Measurements from ENCODE around the gene JAZF1.

The JAZF1 gene

DNA sequence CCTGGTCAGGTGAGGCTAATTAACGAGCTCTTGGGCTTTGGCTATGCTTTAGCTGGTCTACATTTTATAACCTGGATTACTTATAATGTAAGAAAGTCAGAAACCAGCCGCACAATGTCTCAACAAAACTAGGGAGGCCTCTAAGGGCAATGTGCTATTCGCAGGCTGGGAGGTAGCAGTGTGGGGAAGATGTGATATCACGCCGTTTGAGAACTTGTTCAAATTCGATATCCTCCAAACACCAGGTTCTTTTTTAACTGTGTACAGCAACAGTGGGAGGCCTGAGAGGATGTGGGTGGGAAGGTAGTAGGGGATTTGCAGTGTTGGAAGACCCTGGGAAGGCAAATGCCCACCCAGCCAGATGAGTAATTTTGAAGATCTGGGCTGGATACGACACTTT lies 184.5 kb downstream of the JAZF1 start:
- H3K4me3 ChIP-seq (ENCODE audit: low read length) = no peak overlapping the region
- DNase-seq (ENCODE audit: low read depth) = no peak
- TF ChIP-seq, protein P1, sequence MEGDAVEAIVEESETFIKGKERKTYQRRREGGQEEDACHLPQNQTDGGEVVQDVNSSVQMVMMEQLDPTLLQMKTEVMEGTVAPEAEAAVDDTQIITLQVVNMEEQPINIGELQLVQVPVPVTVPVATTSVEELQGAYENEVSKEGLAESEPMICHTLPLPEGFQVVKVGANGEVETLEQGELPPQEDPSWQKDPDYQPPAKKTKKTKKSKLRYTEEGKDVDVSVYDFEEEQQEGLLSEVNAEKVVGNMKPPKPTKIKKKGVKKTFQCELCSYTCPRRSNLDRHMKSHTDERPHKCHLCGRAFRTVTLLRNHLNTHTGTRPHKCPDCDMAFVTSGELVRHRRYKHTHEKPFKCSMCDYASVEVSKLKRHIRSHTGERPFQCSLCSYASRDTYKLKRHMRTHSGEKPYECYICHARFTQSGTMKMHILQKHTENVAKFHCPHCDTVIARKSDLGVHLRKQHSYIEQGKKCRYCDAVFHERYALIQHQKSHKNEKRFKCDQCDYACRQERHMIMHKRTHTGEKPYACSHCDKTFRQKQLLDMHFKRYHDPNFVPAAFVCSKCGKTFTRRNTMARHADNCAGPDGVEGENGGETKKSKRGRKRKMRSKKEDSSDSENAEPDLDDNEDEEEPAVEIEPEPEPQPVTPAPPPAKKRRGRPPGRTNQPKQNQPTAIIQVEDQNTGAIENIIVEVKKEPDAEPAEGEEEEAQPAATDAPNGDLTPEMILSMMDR (conservative IDR thresholded peaks at IDR 0.05; ENCODE audit: low read length) = no peak

DNA sequence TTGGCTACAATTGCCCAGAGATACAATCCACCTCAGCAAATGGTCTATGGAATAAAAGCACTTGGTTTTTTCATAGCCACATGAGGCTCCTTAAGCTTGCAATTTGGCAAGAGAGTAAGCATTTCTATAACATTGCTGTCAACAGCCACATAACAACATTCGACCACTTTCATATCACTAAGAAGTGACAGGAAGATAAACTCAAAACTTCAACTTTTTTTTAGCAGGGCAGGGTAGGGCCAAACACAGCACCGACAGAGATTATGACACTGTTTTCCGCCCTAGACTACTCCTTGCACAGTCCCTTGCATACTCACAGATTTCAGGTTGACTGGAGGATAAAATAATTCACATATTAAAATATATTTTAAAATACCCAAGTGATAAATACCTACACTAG lies 185.4 kb downstream of the JAZF1 start:
- no peak overlapping the region for H3K4me3 ChIP-seq (ENCODE audit: low read length)
- TF ChIP-seq, protein P1 (conservative IDR thresholded peaks at IDR 0.05; ENCODE audit: low read length) = no peak
- DNase-seq (ENCODE audit: low read depth) = no peak

DNA sequence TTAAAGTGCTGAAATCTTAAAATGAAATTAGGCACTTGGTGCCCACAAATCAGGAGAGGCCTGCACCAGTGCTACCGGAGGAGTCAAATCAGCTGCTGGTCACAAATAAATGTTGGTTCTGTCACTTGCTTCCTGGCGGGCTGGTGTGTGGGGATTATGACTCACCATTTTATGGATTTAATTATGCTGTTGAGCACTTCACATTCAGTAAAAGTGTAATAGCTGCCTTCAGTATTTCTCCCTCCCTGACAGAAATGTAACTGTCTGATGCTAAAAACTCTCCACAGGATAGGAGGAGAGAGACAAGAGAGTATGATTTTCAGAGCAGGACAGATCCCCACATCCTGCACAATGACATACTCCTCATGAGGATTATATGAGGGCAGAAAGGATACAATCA lies 186.0 kb downstream of the JAZF1 start:
- peak; percentile 60 for DNase-seq (ENCODE audit: low read depth)
- H3K4me3 ChIP-seq (ENCODE audit: low read length) = no peak overlapping the region
- TF ChIP-seq, protein P1 (conservative IDR thresholded peaks at IDR 0.05; ENCODE audit: low read length) = no peak

DNA sequence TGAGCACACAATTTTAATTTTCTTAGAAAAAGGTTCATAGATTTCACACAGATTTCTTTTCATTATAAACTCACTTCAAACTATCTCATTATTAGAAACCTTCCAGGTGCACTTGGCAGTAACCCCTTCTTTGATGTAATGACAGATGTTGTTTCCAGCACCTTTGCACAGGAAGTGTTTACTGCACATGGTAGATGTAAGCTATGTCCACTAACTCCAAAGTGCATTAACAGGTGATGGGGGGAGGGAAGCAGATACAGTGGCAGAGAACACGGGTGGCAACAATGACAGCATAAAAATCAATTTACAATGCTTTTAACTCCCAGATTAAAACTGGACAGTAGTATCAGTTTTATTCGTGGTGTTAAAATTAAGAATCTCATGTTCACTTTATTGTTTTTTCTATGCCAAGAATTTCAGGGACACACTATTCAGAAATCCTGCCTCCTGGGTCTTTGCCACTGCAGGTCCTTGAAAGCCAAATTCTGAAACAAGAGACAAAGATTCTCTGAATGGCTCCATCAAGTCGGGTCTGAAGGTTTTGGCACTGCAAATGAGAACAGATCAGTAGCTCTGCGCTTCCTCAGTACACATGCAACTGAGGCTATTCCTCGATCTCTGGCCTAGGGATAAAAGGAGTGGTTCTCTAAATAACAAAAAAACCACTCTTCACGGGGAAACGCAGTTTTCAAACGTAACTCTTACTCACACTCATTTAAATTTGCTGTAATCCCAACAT lies 187.7 kb downstream of the JAZF1 start:
- TF ChIP-seq, protein P1 (conservative IDR thresholded peaks at IDR 0.05; ENCODE audit: low read length) = no peak
- no peak overlapping the region for H3K4me3 ChIP-seq (ENCODE audit: low read length)
- no peak for DNase-seq (ENCODE audit: low read depth)

DNA sequence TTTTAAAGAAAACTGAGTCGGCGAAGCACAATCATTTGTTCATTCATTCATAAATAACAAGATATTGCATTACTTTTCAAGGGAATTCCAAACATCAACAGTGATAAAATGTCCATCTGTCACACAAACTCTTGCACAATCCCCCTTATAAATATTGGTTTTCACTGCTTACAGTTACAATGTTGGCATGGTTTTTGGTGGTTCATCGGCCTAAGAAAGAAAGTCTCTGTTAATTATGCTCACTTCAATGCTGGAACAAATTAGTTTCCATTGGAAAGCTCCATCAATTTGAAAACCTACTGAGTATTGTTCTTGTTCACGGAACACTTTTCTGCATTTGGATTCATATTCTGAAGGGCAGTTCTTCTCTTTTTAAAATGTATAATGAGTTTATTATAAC lies 188.5 kb downstream of the JAZF1 start:
- H3K4me3 ChIP-seq (ENCODE audit: low read length) = no peak overlapping the region
- peak; percentile 56 for DNase-seq (ENCODE audit: low read depth)
- TF ChIP-seq, protein P1 (conservative IDR thresholded peaks at IDR 0.05; ENCODE audit: low read length) = no peak

DNA sequence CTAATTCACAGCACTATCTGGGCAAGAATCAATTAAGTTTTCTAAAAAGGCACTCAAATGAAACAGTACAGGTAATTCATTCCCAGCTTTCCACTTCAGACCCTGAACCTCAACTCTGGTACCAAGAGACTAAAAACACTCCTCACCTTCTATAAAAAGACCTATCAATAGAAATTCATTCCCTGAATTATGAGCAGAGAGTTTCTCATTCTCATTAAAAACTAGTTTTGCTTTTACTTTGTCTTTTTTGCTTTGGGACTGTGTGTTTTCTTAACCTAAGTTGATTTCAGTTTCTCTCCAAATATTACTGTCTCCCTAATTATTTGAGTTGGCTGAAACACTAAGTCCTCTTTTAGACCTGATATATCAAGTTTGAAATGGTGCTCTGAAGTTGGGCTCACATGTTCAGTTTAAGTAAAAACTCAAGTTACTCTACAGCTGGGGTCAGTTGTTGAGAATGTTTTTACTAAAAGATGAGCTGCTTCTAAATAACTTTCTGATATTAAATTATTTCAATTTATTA lies 189.5 kb downstream of the JAZF1 start:
- no peak for DNase-seq (ENCODE audit: low read depth)
- TF ChIP-seq, protein P1 (conservative IDR thresholded peaks at IDR 0.05; ENCODE audit: low read length) = no peak
- no peak overlapping the region for H3K4me3 ChIP-seq (ENCODE audit: low read length)

DNA sequence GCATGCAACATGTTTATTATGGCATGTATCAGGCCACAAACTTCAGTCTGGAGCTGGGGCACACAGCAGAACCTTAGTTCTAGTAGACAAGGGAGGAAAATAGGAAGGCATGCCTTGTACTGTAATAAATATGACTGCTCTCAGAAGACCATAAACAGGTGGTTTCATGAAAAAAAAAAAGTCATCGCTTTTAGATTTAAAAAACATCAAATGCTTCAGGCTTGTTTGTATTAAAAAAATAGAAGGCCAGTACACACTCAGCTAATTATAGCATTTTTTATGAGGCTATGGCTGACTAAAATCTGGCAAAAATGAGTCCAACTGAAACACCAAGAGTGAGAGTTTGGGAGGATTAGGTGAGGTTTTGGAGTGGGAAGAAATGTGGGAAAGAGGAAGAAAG lies 204.1 kb downstream of the JAZF1 start:
- H3K4me3 ChIP-seq (ENCODE audit: low read length) = no peak overlapping the region
- TF ChIP-seq, protein P1 (conservative IDR thresholded peaks at IDR 0.05; ENCODE audit: low read length) = no peak
- DNase-seq (ENCODE audit: low read depth) = no peak
